ENCODE measurements around the gene ZNF143.

ZNF143 gene

DNA sequence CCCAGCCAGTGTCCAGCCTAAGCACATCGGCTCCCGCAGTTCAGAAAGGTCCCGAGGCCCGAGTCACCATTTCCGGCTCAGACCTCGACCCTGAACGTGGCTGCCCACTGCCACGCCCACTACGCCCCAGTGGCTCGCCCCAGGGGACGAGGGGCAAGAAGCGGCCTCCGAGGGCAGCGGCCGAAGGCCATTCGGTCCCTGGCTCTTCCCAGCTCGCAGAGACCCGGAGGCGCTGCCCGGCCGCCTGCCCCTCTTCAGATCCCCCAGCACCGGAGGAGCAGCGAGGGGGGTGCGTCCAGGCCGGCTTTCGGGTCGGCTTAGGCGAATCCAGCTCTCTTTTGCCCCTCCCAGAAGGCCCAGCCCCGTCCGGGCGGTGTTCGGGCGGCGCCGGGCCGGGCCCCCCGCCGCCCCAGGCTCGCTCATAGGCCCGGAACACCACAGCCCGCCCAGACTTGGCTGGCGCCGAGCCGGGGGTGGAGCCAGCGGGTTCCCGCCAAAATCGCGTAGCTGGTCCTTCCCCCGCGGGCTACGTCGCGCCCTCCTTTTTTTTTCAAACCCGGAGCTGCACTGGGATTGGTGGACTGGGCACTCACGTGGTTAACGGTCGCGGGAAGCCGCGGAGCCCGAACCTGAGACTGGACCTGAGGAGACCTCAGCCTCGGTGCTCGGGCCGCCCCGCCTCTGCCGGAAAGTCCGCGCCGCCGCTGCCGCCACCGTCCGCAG is 112.4 kb downstream of the ZNF143 start, which contains the start of gene WEE1:
Gene WEE1 (plus strand): TSS at position 619 of the 723 bp plus-strand sequence. CDS start 264 bp downstream, outside the sequence.
- peaks cover 32% of the 10 kb centered on the region for H3K4me1 ChIP-seq (ENCODE audit: insufficient read depth, low read length, poor library complexity, severe bottlenecking)
- peaks cover 38% of the 10 kb centered on the region for H4K20me1 ChIP-seq (ENCODE audit: insufficient read depth, low read length, poor library complexity, severe bottlenecking)
- H2AFZ ChIP-seq (ENCODE audit: low read length): peak within 1 kb of the TSS; percentile 96
- H3K9ac ChIP-seq (ENCODE audit: low read depth, low read length, poor library complexity, severe bottlenecking): peak within 1 kb of the TSS; percentile 93
- H3K36me3 ChIP-seq (ENCODE audit: insufficient read depth, low read length): peaks cover 22% of the 10 kb centered on the region
- peaks cover 53% of the 10 kb centered on the region for H3K79me2 ChIP-seq (ENCODE audit: insufficient read depth, low read length)
- no peaks in the 10 kb centered on the region for H3K27me3 ChIP-seq (ENCODE audit: insufficient read depth, low read length, poor library complexity, severe bottlenecking)
- TF ChIP-seq EZH2phosphoT487 (IDR thresholded peaks at IDR 0.05; ENCODE audit: borderline replicate concordance): no peak
- TF ChIP-seq, protein P1, sequence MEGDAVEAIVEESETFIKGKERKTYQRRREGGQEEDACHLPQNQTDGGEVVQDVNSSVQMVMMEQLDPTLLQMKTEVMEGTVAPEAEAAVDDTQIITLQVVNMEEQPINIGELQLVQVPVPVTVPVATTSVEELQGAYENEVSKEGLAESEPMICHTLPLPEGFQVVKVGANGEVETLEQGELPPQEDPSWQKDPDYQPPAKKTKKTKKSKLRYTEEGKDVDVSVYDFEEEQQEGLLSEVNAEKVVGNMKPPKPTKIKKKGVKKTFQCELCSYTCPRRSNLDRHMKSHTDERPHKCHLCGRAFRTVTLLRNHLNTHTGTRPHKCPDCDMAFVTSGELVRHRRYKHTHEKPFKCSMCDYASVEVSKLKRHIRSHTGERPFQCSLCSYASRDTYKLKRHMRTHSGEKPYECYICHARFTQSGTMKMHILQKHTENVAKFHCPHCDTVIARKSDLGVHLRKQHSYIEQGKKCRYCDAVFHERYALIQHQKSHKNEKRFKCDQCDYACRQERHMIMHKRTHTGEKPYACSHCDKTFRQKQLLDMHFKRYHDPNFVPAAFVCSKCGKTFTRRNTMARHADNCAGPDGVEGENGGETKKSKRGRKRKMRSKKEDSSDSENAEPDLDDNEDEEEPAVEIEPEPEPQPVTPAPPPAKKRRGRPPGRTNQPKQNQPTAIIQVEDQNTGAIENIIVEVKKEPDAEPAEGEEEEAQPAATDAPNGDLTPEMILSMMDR (conservative IDR thresholded peaks at IDR 0.05; ENCODE audit: low read length): no peak
- H3K4me3 ChIP-seq (ENCODE audit: low read length, poor library complexity, severe bottlenecking): peak within 1 kb of the TSS; percentile 99
- no peaks in the 10 kb centered on the region for H3K9me3 ChIP-seq (ENCODE audit: insufficient read depth, low read depth, low read length)
- H3F3A ChIP-seq (ENCODE audit: low read depth): no peaks in the 10 kb centered on the region
- peak within 1 kb of the TSS; percentile 94 for H3K4me2 ChIP-seq (ENCODE audit: low read depth, low read length, poor library complexity, severe bottlenecking)
- H3K9me2 ChIP-seq (replicated peaks; ENCODE audit: low read depth, low read length): no peaks in the 10 kb centered on the region

DNA sequence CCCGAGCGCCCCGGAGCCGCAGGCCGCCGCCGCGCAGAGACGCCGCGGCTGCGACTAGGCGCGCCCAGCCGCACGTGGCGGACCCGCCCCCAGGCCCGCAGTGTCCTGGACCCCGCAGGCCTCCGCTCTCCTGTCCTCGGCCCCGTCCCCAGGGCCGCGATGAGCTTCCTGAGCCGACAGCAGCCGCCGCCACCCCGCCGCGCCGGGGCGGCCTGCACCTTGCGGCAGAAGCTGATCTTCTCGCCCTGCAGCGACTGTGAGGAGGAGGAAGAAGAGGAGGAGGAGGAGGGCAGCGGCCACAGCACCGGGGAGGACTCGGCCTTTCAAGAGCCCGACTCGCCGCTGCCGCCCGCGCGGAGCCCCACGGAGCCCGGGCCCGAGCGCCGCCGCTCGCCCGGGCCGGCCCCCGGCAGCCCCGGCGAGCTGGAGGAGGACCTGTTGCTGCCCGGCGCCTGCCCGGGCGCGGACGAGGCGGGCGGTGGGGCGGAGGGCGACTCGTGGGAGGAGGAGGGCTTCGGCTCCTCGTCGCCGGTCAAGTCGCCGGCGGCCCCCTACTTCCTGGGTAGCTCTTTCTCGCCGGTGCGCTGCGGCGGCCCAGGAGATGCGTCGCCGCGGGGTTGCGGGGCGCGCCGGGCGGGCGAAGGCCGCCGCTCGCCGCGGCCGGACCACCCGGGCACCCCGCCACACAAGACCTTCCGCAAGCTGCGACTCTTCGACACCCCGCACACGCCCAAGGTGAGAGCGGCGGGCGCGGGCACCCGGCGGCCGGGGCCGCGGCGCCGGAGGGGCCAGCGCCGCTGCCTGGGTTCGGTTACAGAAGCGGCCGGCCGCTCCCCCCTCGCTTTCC is 113.2 kb downstream of the ZNF143 start:
- TF ChIP-seq, protein P1 (conservative IDR thresholded peaks at IDR 0.05; ENCODE audit: low read length): no peak
- no peak for TF ChIP-seq EZH2phosphoT487 (IDR thresholded peaks at IDR 0.05; ENCODE audit: borderline replicate concordance)
- no peaks in the 10 kb centered on the region for H3K27me3 ChIP-seq (ENCODE audit: insufficient read depth, low read length, poor library complexity, severe bottlenecking)
- H3F3A ChIP-seq (ENCODE audit: low read depth): no peaks in the 10 kb centered on the region
- H3K4me1 ChIP-seq (ENCODE audit: insufficient read depth, low read length, poor library complexity, severe bottlenecking): peaks cover 36% of the 10 kb centered on the region
- peaks cover 60% of the 10 kb centered on the region for H3K79me2 ChIP-seq (ENCODE audit: insufficient read depth, low read length)
- no peak overlapping the region; the same call in 1 of the 2 replicates for H2AFZ ChIP-seq (ENCODE audit: low read length)
- H3K4me3 ChIP-seq (ENCODE audit: low read length, poor library complexity, severe bottlenecking): peak overlapping the region; percentile 99
- no peaks in the 10 kb centered on the region for H3K9me3 ChIP-seq (ENCODE audit: insufficient read depth, low read depth, low read length)
- no peaks in the 10 kb centered on the region for H3K9me2 ChIP-seq (replicated peaks; ENCODE audit: low read depth, low read length)
- peaks cover 27% of the 10 kb centered on the region for H3K36me3 ChIP-seq (ENCODE audit: insufficient read depth, low read length)
- H4K20me1 ChIP-seq (ENCODE audit: insufficient read depth, low read length, poor library complexity, severe bottlenecking): peaks cover 44% of the 10 kb centered on the region
- H3K4me2 ChIP-seq (ENCODE audit: low read depth, low read length, poor library complexity, severe bottlenecking): peak overlapping the region; percentile 94
- H3K9ac ChIP-seq (ENCODE audit: low read depth, low read length, poor library complexity, severe bottlenecking): peak overlapping the region; percentile 93

DNA sequence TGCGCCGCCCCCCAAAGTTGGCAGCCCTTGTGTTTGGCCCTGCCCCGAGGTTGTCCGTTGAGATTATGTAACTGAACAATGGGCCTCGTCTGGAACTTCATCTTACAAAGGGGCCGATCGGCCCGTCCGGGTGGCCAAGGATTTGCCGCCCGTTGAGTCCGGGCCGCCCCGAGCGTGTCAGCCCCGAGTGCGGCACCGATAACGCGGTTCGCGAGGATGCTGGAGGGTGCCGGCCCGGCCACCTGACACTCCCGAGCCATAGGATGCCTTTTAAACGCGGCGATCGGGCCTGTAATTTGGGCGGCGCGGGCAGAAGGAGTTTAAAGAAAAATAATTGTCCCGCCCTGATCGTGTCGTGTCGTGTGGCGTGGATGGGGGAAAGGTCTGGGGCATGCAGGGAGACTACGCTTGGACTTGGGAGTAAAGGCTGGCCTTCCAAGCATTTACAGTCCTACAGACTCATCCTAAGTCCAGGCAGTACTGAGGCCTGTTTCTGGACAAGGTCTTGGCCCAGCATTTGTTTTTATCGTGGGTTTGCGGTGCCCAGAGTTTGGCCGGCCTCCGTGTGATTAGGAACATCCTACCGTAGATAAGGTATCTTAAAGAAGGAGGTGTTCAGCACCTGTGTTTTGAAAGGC is 113.9 kb downstream of the ZNF143 start:
- H4K20me1 ChIP-seq (ENCODE audit: insufficient read depth, low read length, poor library complexity, severe bottlenecking): peaks cover 52% of the 10 kb centered on the region
- peak overlapping the region; percentile 94 for H3K4me2 ChIP-seq (ENCODE audit: low read depth, low read length, poor library complexity, severe bottlenecking)
- no peaks in the 10 kb centered on the region for H3K9me3 ChIP-seq (ENCODE audit: insufficient read depth, low read depth, low read length)
- H2AFZ ChIP-seq (ENCODE audit: low read length): no peak overlapping the region
- no peak for TF ChIP-seq EZH2phosphoT487 (IDR thresholded peaks at IDR 0.05; ENCODE audit: borderline replicate concordance)
- TF ChIP-seq, protein P1 (conservative IDR thresholded peaks at IDR 0.05; ENCODE audit: low read length): no peak
- H3K79me2 ChIP-seq (ENCODE audit: insufficient read depth, low read length): peaks cover 67% of the 10 kb centered on the region
- H3K9me2 ChIP-seq (replicated peaks; ENCODE audit: low read depth, low read length): no peaks in the 10 kb centered on the region
- peaks cover 29% of the 10 kb centered on the region for H3K36me3 ChIP-seq (ENCODE audit: insufficient read depth, low read length)
- H3K4me1 ChIP-seq (ENCODE audit: insufficient read depth, low read length, poor library complexity, severe bottlenecking): peaks cover 41% of the 10 kb centered on the region
- H3K27me3 ChIP-seq (ENCODE audit: insufficient read depth, low read length, poor library complexity, severe bottlenecking): no peaks in the 10 kb centered on the region
- no peaks in the 10 kb centered on the region for H3F3A ChIP-seq (ENCODE audit: low read depth)
- peak overlapping the region; percentile 99 for H3K4me3 ChIP-seq (ENCODE audit: low read length, poor library complexity, severe bottlenecking)
- H3K9ac ChIP-seq (ENCODE audit: low read depth, low read length, poor library complexity, severe bottlenecking): peak overlapping the region; percentile 93
